H9 (cell line): Measurements from ENCODE around the gene TMEM164. TPM values are rescaled to one million over a fixed set of nuclear protein-coding genes. Genes with fewer than 3 reads are reported as not detected.

ENCODE experiments used
- DNase-seq: peaks from one replicate; pipeline ENCODE4 v3.0.0-alpha.2; 2017
- H2AFZ ChIP-seq: one replicate; pipeline ENCODE4 v1.6.1; 2013; ENCODE audit warnings: mild to moderate bottlenecking, low read length, control low read depth, moderate library complexity
- H2AK5ac ChIP-seq: 2 replicates; pipeline ENCODE4 v1.6.1; 2013; ENCODE audit warnings: low read length, control low read depth, mixed read lengths; ENCODE audit not compliant: insufficient read length
- H2BK120ac ChIP-seq: one replicate; pipeline ENCODE4 v1.6.1; 2013; ENCODE audit warnings: low read depth, mild to moderate bottlenecking, low read length, control low read depth, inconsistent platforms; ENCODE audit not compliant: poor library complexity, severe bottlenecking
- H2BK12ac ChIP-seq: 2 replicates; pipeline ENCODE4 v1.6.1; 2013; ENCODE audit warnings: low read length, control low read depth, mixed read lengths, low read depth; ENCODE audit not compliant: insufficient read length
- H2BK15ac ChIP-seq: 2 replicates; pipeline ENCODE4 v1.6.1; 2013; ENCODE audit warnings: low read depth, low read length, control low read depth
- H2BK20ac ChIP-seq: one replicate; pipeline ENCODE4 v1.6.1; 2013; ENCODE audit warnings: low read depth, mild to moderate bottlenecking, low read length, control low read depth, inconsistent platforms; ENCODE audit not compliant: poor library complexity, severe bottlenecking
- H2BK5ac ChIP-seq: 2 replicates; pipeline ENCODE4 v1.6.1; 2013; ENCODE audit warnings: low read length, control low read depth, mixed read lengths; ENCODE audit not compliant: insufficient read length
- H3K14ac ChIP-seq: 2 replicates; pipeline ENCODE4 v1.6.1; 2013; ENCODE audit warnings: low read length, control low read depth; ENCODE audit not compliant: insufficient read depth
- H3K18ac ChIP-seq: 2 replicates; pipeline ENCODE4 v1.6.1; 2013; ENCODE audit warnings: low read depth, mild to moderate bottlenecking, mixed read lengths, low read length, control low read depth; ENCODE audit not compliant: insufficient read length
- H3K23ac ChIP-seq: 2 replicates; pipeline ENCODE4 v1.6.1; 2013; ENCODE audit warnings: low read length, control low read depth, mixed read lengths, low read depth; ENCODE audit not compliant: insufficient read length
- H3K23me2 ChIP-seq: 2 replicates; pipeline ENCODE4 v1.6.1; 2013; ENCODE audit warnings: low read depth, mild to moderate bottlenecking, mixed read lengths, low read length, control low read depth; ENCODE audit not compliant: insufficient read length, poor library complexity, severe bottlenecking
- H3K27ac ChIP-seq: 2 replicates; pipeline ENCODE4 v1.5.1; 2013; ENCODE audit warnings: low read length, control low read depth, mixed read lengths, low read depth; ENCODE audit not compliant: insufficient read length
- H3K27me3 ChIP-seq: 2 replicates; pipeline ENCODE4 v1.6.1; 2013; ENCODE audit warnings: low read length, control low read depth, inconsistent platforms; ENCODE audit not compliant: insufficient read depth
- H3K4ac ChIP-seq: 2 replicates; pipeline ENCODE4 v1.6.1; 2013; ENCODE audit warnings: low read depth, mild to moderate bottlenecking, control low read depth, inconsistent platforms, low read length, moderate library complexity
- H3K4me1 ChIP-seq: 2 replicates; pipeline ENCODE4 v1.6.1; 2013; ENCODE audit warnings: low read length, control low read depth, inconsistent platforms; ENCODE audit not compliant: insufficient read depth
- H3K4me2 ChIP-seq: 2 replicates; pipeline ENCODE4 v1.6.1; 2013; ENCODE audit warnings: low read length, control low read depth, mixed read lengths; ENCODE audit not compliant: insufficient read length, insufficient read depth
- H3K56ac ChIP-seq: 2 replicates; pipeline ENCODE4 v1.6.1; 2013; ENCODE audit warnings: low read depth, mild to moderate bottlenecking, mixed read lengths, low read length, control low read depth; ENCODE audit not compliant: insufficient read length
- H3K79me1 ChIP-seq: 2 replicates; pipeline ENCODE4 v1.6.1; 2013; ENCODE audit warnings: low read depth, mild to moderate bottlenecking, moderate library complexity, low read length, control low read depth, inconsistent platforms; ENCODE audit not compliant: insufficient read depth, poor library complexity, severe bottlenecking
- H3K79me2 ChIP-seq: 2 replicates; pipeline ENCODE4 v1.6.1; 2013; ENCODE audit warnings: low read length, control low read depth, inconsistent platforms; ENCODE audit not compliant: insufficient read depth
- H3K9ac ChIP-seq: 2 replicates; pipeline ENCODE4 v1.6.1; 2013; ENCODE audit warnings: low read length, control low read depth, mixed read lengths; ENCODE audit not compliant: insufficient read length; ENCODE audit errors: extremely low read depth
- H3K9me3 ChIP-seq: one replicate; pipeline ENCODE4 v1.6.1; 2013; ENCODE audit warnings: low read depth, low read length, inconsistent platforms; ENCODE audit not compliant: control insufficient read depth
- H3T11ph ChIP-seq: one replicate; pipeline ENCODE4 v1.6.1; 2013; ENCODE audit warnings: mild to moderate bottlenecking, low read length, control low read depth, inconsistent platforms
- H4K20me1 ChIP-seq: one replicate; pipeline ENCODE4 v1.6.1; 2013; ENCODE audit not compliant: control insufficient read depth, insufficient read length, insufficient read depth
- H4K5ac ChIP-seq: 2 replicates; pipeline ENCODE4 v1.6.1; 2013; ENCODE audit warnings: low read depth, mild to moderate bottlenecking, mixed read lengths, low read length, control low read depth; ENCODE audit not compliant: insufficient read length
- H4K8ac ChIP-seq: replicated peaks from 2 replicates; pipeline ENCODE4 v1.6.1; 2013; ENCODE audit warnings: low read length, control low read depth, mixed read lengths, low read depth; ENCODE audit not compliant: insufficient read length
- H4K91ac ChIP-seq: 2 replicates; pipeline ENCODE4 v1.6.1; 2013; ENCODE audit warnings: low read depth, mild to moderate bottlenecking, moderate library complexity, mixed read lengths, low read length, control low read depth; ENCODE audit not compliant: insufficient read length
- H3K27ac Mint-ChIP-seq, 3 experiments: 2 replicates in 2 of 3; 3 replicates in 1 of 3; pipeline ENCODE4 v1.8.0; 2020 to 2021; ENCODE audit warnings: mixed read lengths in 3 of 3, mild to moderate bottlenecking in 1 of 3, moderate library complexity in 1 of 3
- H3K27me3 Mint-ChIP-seq: 2 replicates; pipeline ENCODE4 v1.8.0; 2021; ENCODE audit warnings: low read depth, mild to moderate bottlenecking, moderate library complexity, mixed read lengths
- H3K36me3 Mint-ChIP-seq, 3 experiments: 2 replicates in 2 of 3; 3 replicates in 1 of 3; pipeline ENCODE4 v1.8.0; 2020 to 2021; ENCODE audit warnings: low read depth in 3 of 3, mixed read lengths in 3 of 3; ENCODE audit not compliant: insufficient read depth in 1 of 3
- H3K4me1 Mint-ChIP-seq, 2 experiments: 2 replicates each; pipeline ENCODE4 v1.8.0; 2020; ENCODE audit warnings: mixed read lengths in 2 of 2
- H3K4me3 Mint-ChIP-seq, 2 experiments: 2 replicates in 1 of 2; 3 replicates in 1 of 2; pipeline ENCODE4 v1.8.0; 2020 to 2021; ENCODE audit warnings: mild to moderate bottlenecking in 2 of 2, mixed read lengths in 2 of 2, moderate library complexity in 1 of 2
- H3K9me3 Mint-ChIP-seq, 2 experiments: 2 replicates in 1 of 2; 3 replicates in 1 of 2; pipeline ENCODE4 v1.8.0; 2020; ENCODE audit warnings: mild to moderate bottlenecking in 2 of 2, mixed read lengths in 2 of 2, moderate library complexity in 1 of 2
- CTCF ChIP-seq: fragments of 200-600 bp; sonication (generic); conservative IDR thresholded peaks from 3 replicates; pipeline ENCODE4 v1.8.0; 2021; ENCODE audit warnings: antibody characterized with exemption, mild to moderate bottlenecking
- WGBS: extraction: QIAGEN DNeasy Blood & Tissue Kit; methylation state at CpG from one replicate; pipeline ENCODE4 v1.1.7; 2013; ENCODE audit warnings: missing lambda C conversion rate, low lambda C conversion rate, mixed read lengths; ENCODE audit not compliant: insufficient read length; ENCODE audit errors: extremely low coverage; 5-methylcytosine and 5-hydroxymethylcytosine counted together
- total RNA-seq: library from RNA; stranded (reverse); gene quantifications from 2 replicates; pipeline ENCODE4 v1.2.1, GENCODE V29; 2021

The TMEM164 gene
- total RNA-seq, 1 experiment from 2014 or later, result 30.4 TPM

GRCh38 chrX:110157444-110157843, 154.5 kb downstream of the TMEM164 start:
- Histone ChIP-seq H3K4ac (no peak overlapping the region), H3T11ph (no peak overlapping the region), H2BK5ac (no peak overlapping the region), H2AFZ (no peak overlapping the region), H2BK12ac (no peak overlapping the region), H4K20me1 (no peaks in the 10 kb centered on the region), H4K8ac (no peak overlapping the region), H3K27me3 (no peaks in the 10 kb centered on the region), H3K56ac (no peak overlapping the region), H4K91ac (no peak overlapping the region), H4K5ac (no peak overlapping the region), H3K79me2 (no peaks in the 10 kb centered on the region), H3K9ac (no peak overlapping the region), H2BK15ac (no peak overlapping the region), H3K23ac (no peak overlapping the region), H3K18ac (no peak overlapping the region), H3K4me1 (peaks cover 2% of the 10 kb centered on the region; the same call in 1 of the 2 replicates), H3K79me1 (no peaks in the 10 kb centered on the region), H3K4me2 (no peak overlapping the region), H3K27ac (no peak overlapping the region), H2AK5ac (no peak overlapping the region), H3K14ac (no peak overlapping the region), H2BK20ac (no peak overlapping the region), H3K9me3 (no peaks in the 10 kb centered on the region), H2BK120ac (no peak overlapping the region), H3K23me2 (no peaks in the 10 kb centered on the region)
- WGBS, result no CpG with 5 or more reads among the region's 1 CpG
- no peaks in the 10 kb centered on the region for H3K27me3 Mint-ChIP-seq
- no peaks in the 10 kb centered on the region for H3K36me3 Mint-ChIP-seq
- H3K4me1 Mint-ChIP-seq, result no peaks in the 10 kb centered on the region
- no peak for TF ChIP-seq CTCF
- no peaks in the 10 kb centered on the region for H3K9me3 Mint-ChIP-seq
- no peak overlapping the region for H3K4me3 Mint-ChIP-seq
- DNase-seq, result no peak
- H3K27ac Mint-ChIP-seq, result no peak overlapping the region
